IMR-90 (cell line): ENCODE data around the gene MTA1. TPM values are rescaled to one million over a fixed set of nuclear protein-coding genes. Genes with fewer than 3 reads are reported as not detected.

ENCODE experiments used
- ATAC-seq: fragments of 200-7000 bp; cut with Tn5 transposase; 2 replicates; pipeline ENCODE4 v1.9.1; 2020; ENCODE audit warnings: low read depth, mild to moderate bottlenecking, moderate library complexity
- BruUV-seq: library from RNA; stranded (reverse); fragments of 400-500 nt; replicated peaks from 2 replicates; lab custom pipeline; 2021; lab: Mats Ljungman, UMichigan
- CTCF ChIA-PET: fragments of 300-600 bp; formaldehyde crosslinking; extraction: SDS; loops from one replicate; lab custom pipeline; 2021; ENCODE audit warnings: antibody characterized with exemption; lab: Yijun Ruan, JAX
- POLR2A ChIA-PET: fragments of 300-600 bp; sonication (Branson Sonifier 250); formaldehyde crosslinking; loops from one replicate; lab custom pipeline; 2022; ENCODE audit warnings: antibody characterized with exemption; ENCODE audit not compliant: unreplicated experiment; lab: Charles Lee
- DNase-seq: peaks from one replicate; pipeline ENCODE4 v3.0.0; 2013
- H2AFZ ChIP-seq: replicated peaks from 2 replicates; pipeline ENCODE3; 2013; ENCODE audit warnings: low read length, mild to moderate bottlenecking; ENCODE audit not compliant: poor library complexity
- H2AK5ac ChIP-seq: 2 replicates; pipeline ENCODE4 v1.6.1; 2013; ENCODE audit warnings: low read depth, low read length, inconsistent platforms
- H2AK9ac ChIP-seq: replicated peaks from 2 replicates; pipeline ENCODE3; 2013; ENCODE audit warnings: mild to moderate bottlenecking, low read depth, low read length, moderate library complexity; ENCODE audit not compliant: poor library complexity
- H2BK120ac ChIP-seq: 2 replicates; pipeline ENCODE4 v1.6.1; 2013; ENCODE audit warnings: low read depth, low read length, inconsistent platforms
- H2BK15ac ChIP-seq: 3 replicates; pipeline ENCODE4 v1.6.1; 2013; ENCODE audit warnings: low read depth, low read length, inconsistent platforms
- H2BK20ac ChIP-seq: 2 replicates; pipeline ENCODE4 v1.6.1; 2013; ENCODE audit warnings: low read depth, mild to moderate bottlenecking, inconsistent platforms, low read length, moderate library complexity
- H2BK5ac ChIP-seq: 2 replicates; pipeline ENCODE4 v1.6.1; 2013; ENCODE audit warnings: mild to moderate bottlenecking, low read depth, low read length, inconsistent platforms; ENCODE audit not compliant: poor library complexity, severe bottlenecking
- H3K14ac ChIP-seq: replicated peaks from 2 replicates; pipeline ENCODE4 v1.6.1; 2013; ENCODE audit warnings: low read depth, low read length, inconsistent platforms
- H3K18ac ChIP-seq: 2 replicates; pipeline ENCODE4 v1.6.1; 2013; ENCODE audit warnings: low read depth, low read length, control low read depth
- H3K23ac ChIP-seq: 2 replicates; pipeline ENCODE4 v1.6.1; 2013; ENCODE audit warnings: low read depth, low read length, inconsistent platforms
- H3K27ac ChIP-seq: 2 replicates; pipeline ENCODE4 v1.5.1; 2013; ENCODE audit warnings: mild to moderate bottlenecking, control low read depth, low read length; ENCODE audit not compliant: insufficient read depth
- H3K27me3 ChIP-seq: 2 replicates; pipeline ENCODE4 v1.6.1; 2013; ENCODE audit warnings: low read length; ENCODE audit not compliant: control insufficient read depth, insufficient read depth
- H3K36me3 ChIP-seq: 2 replicates; pipeline ENCODE4 v1.6.1; 2013; ENCODE audit warnings: low read length, mixed read lengths; ENCODE audit not compliant: control insufficient read depth, insufficient read depth
- H3K4ac ChIP-seq: 2 replicates; pipeline ENCODE4 v1.6.1; 2013; ENCODE audit warnings: low read depth, low read length, inconsistent platforms
- H3K4me1 ChIP-seq: 2 replicates; pipeline ENCODE4 v1.6.1; 2013; ENCODE audit warnings: low read length, mixed read lengths; ENCODE audit not compliant: control insufficient read depth, insufficient read depth
- H3K4me2 ChIP-seq: 2 replicates; pipeline ENCODE4 v1.6.1; 2013; ENCODE audit warnings: low read depth, mild to moderate bottlenecking, control low read depth, low read length, moderate library complexity
- H3K4me3 ChIP-seq: 2 replicates; pipeline ENCODE4 v1.5.1; 2013; ENCODE audit warnings: low read depth, mild to moderate bottlenecking, control low read depth, low read length, moderate library complexity; ENCODE audit not compliant: insufficient read depth
- H3K56ac ChIP-seq: 2 replicates; pipeline ENCODE4 v1.6.1; 2013; ENCODE audit warnings: low read length, inconsistent platforms; ENCODE audit not compliant: insufficient read depth; ENCODE audit errors: extremely low read depth
- H3K79me1 ChIP-seq, 2 experiments: 2 replicates each; pipeline ENCODE4 v1.6.1; 2013; ENCODE audit warnings: low read length in 2 of 2, inconsistent platforms in 1 of 2, low read depth in 1 of 2
- H3K9ac ChIP-seq: 2 replicates; pipeline ENCODE4 v1.6.1; 2013; ENCODE audit warnings: low read depth, low read length, control low read depth
- H3K9me1 ChIP-seq: 2 replicates; pipeline ENCODE4 v1.6.1; 2013; ENCODE audit warnings: low read length, inconsistent platforms; ENCODE audit not compliant: insufficient read depth
- H3K9me3 ChIP-seq: 2 replicates; pipeline ENCODE4 v1.6.1; 2013; ENCODE audit warnings: low read length; ENCODE audit not compliant: control insufficient read depth, insufficient read depth
- H4K20me1 ChIP-seq: 2 replicates; pipeline ENCODE4 v1.6.1; 2013; ENCODE audit warnings: low read length, inconsistent platforms; ENCODE audit not compliant: insufficient read depth
- H4K5ac ChIP-seq: 2 replicates; pipeline ENCODE4 v1.6.1; 2013; ENCODE audit warnings: mild to moderate bottlenecking, low read depth, low read length, control low read depth
- H4K8ac ChIP-seq, 2 experiments: 2 replicates each; pipeline ENCODE4 v1.6.1; 2013; ENCODE audit warnings: low read depth in 2 of 2, low read length in 2 of 2, control low read depth in 1 of 2, inconsistent platforms in 1 of 2
- H4K91ac ChIP-seq: 2 replicates; pipeline ENCODE4 v1.6.1; 2013; ENCODE audit warnings: low read depth, low read length, inconsistent platforms; ENCODE audit not compliant: insufficient read depth
- BHLHE40 ChIP-seq: fragments of 150-350 bp; IDR thresholded peaks from 2 replicates; pipeline ENCODE4 v1.6.1; 2016; ENCODE audit warnings: mild to moderate bottlenecking, low read depth, low read length
- CEBPB ChIP-seq: IDR thresholded peaks from 2 replicates; pipeline ENCODE4 v1.6.1; 2012; ENCODE audit warnings: low read depth, low read length, improper control_type of control experiment
- CHD1 ChIP-seq: IDR thresholded peaks from 2 replicates; pipeline ENCODE4 v1.6.1; 2012; ENCODE audit warnings: low read depth, low read length, improper control_type of control experiment
- FOS ChIP-seq: fragments of 150-350 bp; IDR thresholded peaks from 2 replicates; pipeline ENCODE4 v1.6.1; 2016; ENCODE audit warnings: low read depth, low read length
- MAFK ChIP-seq: IDR thresholded peaks from 2 replicates; pipeline ENCODE4 v1.6.1; 2012; ENCODE audit warnings: low read depth, low read length, improper control_type of control experiment
- MAZ ChIP-seq: IDR thresholded peaks from 2 replicates; pipeline ENCODE4 v1.6.1; 2012; ENCODE audit warnings: low read depth, mild to moderate bottlenecking, low read length, improper control_type of control experiment, moderate library complexity, borderline replicate concordance
- MXI1 ChIP-seq: IDR thresholded peaks from 2 replicates; pipeline ENCODE4 v1.6.1; 2012; ENCODE audit warnings: low read depth, mild to moderate bottlenecking, low read length, moderate library complexity, borderline replicate concordance
- NFE2L2 ChIP-seq: fragments of 150-350 bp; IDR thresholded peaks from 2 replicates; pipeline ENCODE4 v1.6.1; 2016; ENCODE audit warnings: low read depth, mild to moderate bottlenecking, low read length
- POLR2A ChIP-seq: IDR thresholded peaks from 2 replicates; pipeline ENCODE4 v1.6.1; 2012; ENCODE audit warnings: mild to moderate bottlenecking, low read depth, low read length
- RAD21 ChIP-seq: IDR thresholded peaks from 2 replicates; pipeline ENCODE4 v1.6.1; 2012; ENCODE audit warnings: low read length, improper control_type of control experiment
- RCOR1 ChIP-seq: IDR thresholded peaks from 2 replicates; pipeline ENCODE4 v1.6.1; 2012; ENCODE audit warnings: mild to moderate bottlenecking, low read length, improper control_type of control experiment; ENCODE audit not compliant: insufficient replicate concordance
- RFX5 ChIP-seq: IDR thresholded peaks from 2 replicates; pipeline ENCODE4 v1.8.0; 2012; ENCODE audit warnings: low read depth, mild to moderate bottlenecking, low read length, moderate library complexity
- SMC3 ChIP-seq: fragments of 150-350 bp; IDR thresholded peaks from 2 replicates; pipeline ENCODE4 v1.6.1; 2016; ENCODE audit warnings: low read depth, mild to moderate bottlenecking, antibody characterized with exemption, low read length, moderate library complexity
- WGBS, 2 experiments: methylation state at CpG; one replicate each; pipeline versions ENCODE4 v1.1.5 to v1.1.7; 2013; ENCODE audit warnings: missing lambda C conversion rate in 2 of 2; ENCODE audit not compliant: insufficient read length in 1 of 2; ENCODE audit errors: extremely low coverage in 2 of 2; 5-methylcytosine and 5-hydroxymethylcytosine counted together
- dilution Hi-C: fragments of 300-500 bp; cut with HindIII; formaldehyde crosslinking; loops from one replicate; pipeline ENCODE4 v1.14.3; 2018; ENCODE audit warnings: low sequenced_read_pairs; ENCODE audit not compliant: unreplicated experiment
- in situ Hi-C: fragments of 300-500 bp; cut with MboI; formaldehyde crosslinking; loops from 3 replicates; pipeline ENCODE4 v1.14.3; 2019; ENCODE audit warnings: low sequenced_read_pairs, inconsistent platforms, mixed read lengths
- intact Hi-C: fragments of 100-400 bp; cut with micrococcal nuclease; formaldehyde crosslinking; loops from 2 replicates; pipeline ENCODE4 v1.10.0; 2022
- polyA plus RNA-seq, 3 experiments: library from polyadenylated mRNA; depleted of rRNA; stranded (reverse); fragments of >200 nt; gene quantifications; 2 replicates each; pipeline ENCODE4 v1.2.3, GENCODE V29; 2012; ENCODE audit warnings: low replicate concordance in 1 of 3
- total RNA-seq: library from RNA; depleted of rRNA; stranded (reverse); fragments of >200 nt; gene quantifications from 2 replicates; pipeline ENCODE4 v1.2.3, GENCODE V29; 2012
- TF ChIP-seq, protein P1 (sequence below): conservative IDR thresholded peaks from 2 replicates; pipeline ENCODE4 v1.5.1; 2012; ENCODE audit warnings: mild to moderate bottlenecking, low read depth, low read length, improper control_type of control experiment
- TF ChIP-seq, protein P2 (sequence below): fragments of 150-350 bp; IDR thresholded peaks from 2 replicates; pipeline ENCODE4 v1.6.1; 2017; ENCODE audit warnings: mild to moderate bottlenecking, antibody characterized with exemption, low read length, low read depth
- TF ChIP-seq, protein P3 (sequence below): fragments of 150-350 bp; IDR thresholded peaks from 2 replicates; pipeline ENCODE4 v1.6.1; 2016; ENCODE audit warnings: low read depth, mild to moderate bottlenecking, low read length, moderate library complexity, borderline replicate concordance

MTA1 gene
- total and polyA plus RNA-seq, 2 of the 4 experiments (the other 2 are of a cell fraction) = 21.5 to 61.6 TPM

DNA sequence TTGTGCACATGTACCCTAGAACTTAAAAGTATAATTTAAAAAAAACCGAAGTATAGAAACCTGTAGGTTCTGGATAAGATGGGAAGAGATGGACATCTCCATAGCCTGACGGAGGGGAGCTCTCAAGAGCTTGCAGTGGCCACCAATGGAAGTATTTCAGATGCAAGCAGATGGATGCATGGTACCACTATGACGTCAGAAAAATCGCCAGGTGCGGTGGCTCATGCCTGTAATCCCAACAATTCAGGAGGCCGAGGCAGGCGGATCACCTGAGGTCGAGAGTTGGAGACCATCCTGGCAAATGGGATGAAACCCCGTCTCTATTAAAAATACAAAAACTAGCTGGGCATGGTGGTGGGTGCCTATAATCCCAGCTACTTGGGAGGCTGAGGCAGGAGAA, 17.9 kb upstream of the MTA1 start:
- H3K4me3 ChIP-seq = no peak overlapping the region
- peaks cover 10% of the 10 kb centered on the region for H3K9me3 ChIP-seq
- H2BK5ac ChIP-seq = no peak overlapping the region
- H3K23ac ChIP-seq = no peak overlapping the region
- peaks cover 22 to 30% of the 10 kb centered on the region in 2 experiments for H3K79me1 ChIP-seq
- no peak for ATAC-seq
- in situ Hi-C loops (no loop called here), dilution Hi-C loops (no loop called here), intact Hi-C loops (no loop called here)
- H2AK9ac ChIP-seq = no peak overlapping the region
- H4K8ac ChIP-seq = no peak overlapping the region
- DNase-seq = no peak
- no peak overlapping the region for H4K91ac ChIP-seq
- no peak overlapping the region for H3K18ac ChIP-seq
- H3K9me1 ChIP-seq = no peaks in the 10 kb centered on the region
- no peak overlapping the region for H4K5ac ChIP-seq
- peaks cover 5% of the 10 kb centered on the region; the same call in 1 of the 2 replicates for H3K4me1 ChIP-seq
- no peak overlapping the region for H2AK5ac ChIP-seq
- no peaks in the 10 kb centered on the region for H4K20me1 ChIP-seq
- ChIA-PET CTCF (interaction anchor here (0.6 kb wide), 1 partner anchor 138 kb away, joined by 3 read pairs; no protein-coding TSS in a partner anchor), POLR2A (no interaction called here)
- TF ChIP-seq POLR2A = no peak
- TF ChIP-seq SMC3 = no peak
- TF ChIP-seq, protein P1, sequence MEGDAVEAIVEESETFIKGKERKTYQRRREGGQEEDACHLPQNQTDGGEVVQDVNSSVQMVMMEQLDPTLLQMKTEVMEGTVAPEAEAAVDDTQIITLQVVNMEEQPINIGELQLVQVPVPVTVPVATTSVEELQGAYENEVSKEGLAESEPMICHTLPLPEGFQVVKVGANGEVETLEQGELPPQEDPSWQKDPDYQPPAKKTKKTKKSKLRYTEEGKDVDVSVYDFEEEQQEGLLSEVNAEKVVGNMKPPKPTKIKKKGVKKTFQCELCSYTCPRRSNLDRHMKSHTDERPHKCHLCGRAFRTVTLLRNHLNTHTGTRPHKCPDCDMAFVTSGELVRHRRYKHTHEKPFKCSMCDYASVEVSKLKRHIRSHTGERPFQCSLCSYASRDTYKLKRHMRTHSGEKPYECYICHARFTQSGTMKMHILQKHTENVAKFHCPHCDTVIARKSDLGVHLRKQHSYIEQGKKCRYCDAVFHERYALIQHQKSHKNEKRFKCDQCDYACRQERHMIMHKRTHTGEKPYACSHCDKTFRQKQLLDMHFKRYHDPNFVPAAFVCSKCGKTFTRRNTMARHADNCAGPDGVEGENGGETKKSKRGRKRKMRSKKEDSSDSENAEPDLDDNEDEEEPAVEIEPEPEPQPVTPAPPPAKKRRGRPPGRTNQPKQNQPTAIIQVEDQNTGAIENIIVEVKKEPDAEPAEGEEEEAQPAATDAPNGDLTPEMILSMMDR = no peak
- TF ChIP-seq BHLHE40 = no peak
- TF ChIP-seq MAZ = no peak
- TF ChIP-seq CEBPB = no peak
- TF ChIP-seq MAFK = no peak
- no peak for TF ChIP-seq RAD21
- TF ChIP-seq, protein P2, sequence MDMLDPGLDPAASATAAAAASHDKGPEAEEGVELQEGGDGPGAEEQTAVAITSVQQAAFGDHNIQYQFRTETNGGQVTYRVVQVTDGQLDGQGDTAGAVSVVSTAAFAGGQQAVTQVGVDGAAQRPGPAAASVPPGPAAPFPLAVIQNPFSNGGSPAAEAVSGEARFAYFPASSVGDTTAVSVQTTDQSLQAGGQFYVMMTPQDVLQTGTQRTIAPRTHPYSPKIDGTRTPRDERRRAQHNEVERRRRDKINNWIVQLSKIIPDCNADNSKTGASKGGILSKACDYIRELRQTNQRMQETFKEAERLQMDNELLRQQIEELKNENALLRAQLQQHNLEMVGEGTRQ = no peak
- TF ChIP-seq RFX5 = no peak
- TF ChIP-seq, protein P3, sequence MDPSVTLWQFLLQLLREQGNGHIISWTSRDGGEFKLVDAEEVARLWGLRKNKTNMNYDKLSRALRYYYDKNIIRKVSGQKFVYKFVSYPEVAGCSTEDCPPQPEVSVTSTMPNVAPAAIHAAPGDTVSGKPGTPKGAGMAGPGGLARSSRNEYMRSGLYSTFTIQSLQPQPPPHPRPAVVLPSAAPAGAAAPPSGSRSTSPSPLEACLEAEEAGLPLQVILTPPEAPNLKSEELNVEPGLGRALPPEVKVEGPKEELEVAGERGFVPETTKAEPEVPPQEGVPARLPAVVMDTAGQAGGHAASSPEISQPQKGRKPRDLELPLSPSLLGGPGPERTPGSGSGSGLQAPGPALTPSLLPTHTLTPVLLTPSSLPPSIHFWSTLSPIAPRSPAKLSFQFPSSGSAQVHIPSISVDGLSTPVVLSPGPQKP = no peak
- TF ChIP-seq NFE2L2 = no peak
- TF ChIP-seq MXI1 = no peak
- no peak for TF ChIP-seq CHD1
- TF ChIP-seq RCOR1 = no peak
- no peak for TF ChIP-seq FOS
- no peak overlapping the region for H3K27ac ChIP-seq
- BruUV-seq = no TSS peak
- no peak overlapping the region for H2AFZ ChIP-seq
- no peak overlapping the region for H3K56ac ChIP-seq
- H3K14ac ChIP-seq = no peak overlapping the region
- H2BK120ac ChIP-seq = no peak overlapping the region
- H3K4ac ChIP-seq = no peak overlapping the region
- no peak overlapping the region for H2BK20ac ChIP-seq
- H3K4me2 ChIP-seq = no peak overlapping the region
- H3K27me3 ChIP-seq = no peaks in the 10 kb centered on the region
- no peak overlapping the region for H2BK15ac ChIP-seq
- H3K36me3 ChIP-seq = peaks cover 12% of the 10 kb centered on the region
- no peak overlapping the region for H3K9ac ChIP-seq
- 100% methylated on average over 4 of the region's 9 CpGs; no CpG with 5 or more reads in 1 of the 2 experiments for WGBS, 2 experiments
